ENCODE results near the gene SNX25.

Gene SNX25

GRCh38 chr4:185335579-185335978 is 126.2 kb downstream of the SNX25 start:
- no peaks in the 10 kb centered on the region for H3K4me1 ChIP-seq (ENCODE audit: control insufficient read depth, insufficient read depth, low read length)
- no peak overlapping the region for H3K4me3 ChIP-seq (ENCODE audit: low read depth, low read length)
- ChIA-PET CTCF (no interaction called here), POLR2A (no interaction called here)
- TF ChIP-seq ZBTB44 (tag by site-specific recombination; IDR thresholded peaks at IDR 0.05) = no peak
- TF ChIP-seq ZNF354C (tag by site-specific recombination; IDR thresholded peaks at IDR 0.05; ENCODE audit: borderline replicate concordance, low read depth) = no peak
- TF ChIP-seq OVOL3 (tag by site-specific recombination; IDR thresholded peaks at IDR 0.05) = no peak
- TF ChIP-seq SP2 (tag by site-specific recombination; IDR thresholded peaks at IDR 0.05) = no peak
- no peaks in the 10 kb centered on the region for H3K9me3 ChIP-seq (ENCODE audit: control insufficient read depth, insufficient read depth, low read depth, low read length)
- H3K27ac ChIP-seq (ENCODE audit: extremely low read depth, low read depth, low read length) = no peak overlapping the region
- H3K36me3 ChIP-seq (ENCODE audit: control insufficient read depth in 2 of 2, insufficient read depth in 1 of 2, low read length in 2 of 2) = peaks cover 0 to 24% of the 10 kb centered on the region in 2 experiments; a peak in 2 of 3 replicates

DNA sequence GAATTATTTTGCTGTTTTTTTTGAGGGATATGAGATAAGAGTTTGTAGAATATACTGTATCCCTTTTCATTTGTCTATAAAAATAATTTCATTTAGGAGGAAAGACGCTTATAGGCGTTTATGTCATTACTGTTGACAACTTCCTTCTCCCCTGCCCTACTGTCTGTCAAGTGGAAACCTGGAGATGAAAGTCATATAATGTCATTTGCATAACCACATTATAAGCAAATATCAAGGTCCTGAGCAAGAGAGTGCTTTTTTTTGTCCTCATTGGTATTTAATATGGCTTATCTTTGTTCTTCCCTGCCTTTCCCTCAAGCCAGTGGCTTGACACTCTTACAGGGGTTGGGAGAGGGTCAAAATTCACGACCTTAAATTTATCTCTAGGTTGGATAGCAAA is 130.5 kb downstream of the SNX25 start:
- Histone ChIP-seq H3K36me3 (ENCODE audit: control insufficient read depth in 2 of 2, insufficient read depth in 1 of 2, low read length in 2 of 2) (peaks cover 0 to 55% of the 10 kb centered on the region in 2 experiments; a peak in 1 of 3 replicates), H3K27ac (ENCODE audit: extremely low read depth, low read depth, low read length) (no peak overlapping the region), H3K4me1 (ENCODE audit: control insufficient read depth, insufficient read depth, low read length) (no peaks in the 10 kb centered on the region), H3K9me3 (ENCODE audit: control insufficient read depth, insufficient read depth, low read depth, low read length) (no peaks in the 10 kb centered on the region), H3K4me3 (ENCODE audit: low read depth, low read length) (no peak overlapping the region)
- no peak for TF ChIP-seq ZNF501 (tag by site-specific recombination; IDR thresholded peaks at IDR 0.05)
- TF ChIP-seq SP3 (tag by site-specific recombination; IDR thresholded peaks at IDR 0.05) = no peak
- no peak for TF ChIP-seq ZNF148 (tag by site-specific recombination; IDR thresholded peaks at IDR 0.05; ENCODE audit: borderline replicate concordance)
- TF ChIP-seq ZNF792 (tag by site-specific recombination; IDR thresholded peaks at IDR 0.05) = no peak
- CTCF ChIA-PET = no interaction called here
- POLR2A ChIA-PET = no interaction called here

- H3K4me3 ChIP-seq (ENCODE audit: low read depth, low read length) = no peak overlapping the region
- POLR2A ChIA-PET = no interaction called here
- H3K36me3 ChIP-seq (ENCODE audit: control insufficient read depth in 2 of 2, insufficient read depth in 1 of 2, low read length in 2 of 2) = peaks cover 6 to 62% of the 10 kb centered on the region in 2 experiments; a peak in 2 of 3 replicates
- CTCF ChIA-PET = no interaction called here
- H3K9me3 ChIP-seq (ENCODE audit: control insufficient read depth, insufficient read depth, low read depth, low read length) = no peaks in the 10 kb centered on the region
- H3K27ac ChIP-seq (ENCODE audit: extremely low read depth, low read depth, low read length) = no peak overlapping the region
- no peaks in the 10 kb centered on the region for H3K4me1 ChIP-seq (ENCODE audit: control insufficient read depth, insufficient read depth, low read length)
- no peak for TF ChIP-seq PRDM4 (tag by site-specific recombination; IDR thresholded peaks at IDR 0.05)
- TF ChIP-seq ZNF140 (tag by site-specific recombination; IDR thresholded peaks at IDR 0.05) = no peak
- TF ChIP-seq ZNF623 (tag by site-specific recombination; IDR thresholded peaks at IDR 0.05) = no peak
- TF ChIP-seq HOXC10 (CRISPR knock-in tag; IDR thresholded peaks at IDR 0.05) = no peak
- TF ChIP-seq ZNF174 (tag by site-specific recombination; IDR thresholded peaks at IDR 0.05) = no peak
- no peak for TF ChIP-seq ZNF660 (tag by site-specific recombination; IDR thresholded peaks at IDR 0.05)
- TF ChIP-seq TRIM28 (IDR thresholded peaks at IDR 0.05; ENCODE audit: borderline replicate concordance, low read length) = no peak
- no peak for TF ChIP-seq ZNF548 (tag by site-specific recombination; IDR thresholded peaks at IDR 0.05)
- TF ChIP-seq ZNF24 (tag by site-specific recombination; IDR thresholded peaks at IDR 0.05) = no peak
- TF ChIP-seq ZSCAN23 (tag by site-specific recombination; IDR thresholded peaks at IDR 0.05) = no peak
- no peak for TF ChIP-seq ZEB2 (tag by site-specific recombination; IDR thresholded peaks at IDR 0.05)
- no peak for TF ChIP-seq IKZF3 (tag by site-specific recombination; IDR thresholded peaks at IDR 0.05)
- no peak for TF ChIP-seq ZNF626 (tag by site-specific recombination; IDR thresholded peaks at IDR 0.05)
- TF ChIP-seq ZFP41 (tag by site-specific recombination; IDR thresholded peaks at IDR 0.05; ENCODE audit: borderline replicate concordance) = no peak
These were observed 132.0 kb downstream of the SNX25 start for GRCh38 chr4:185341377-185341776.
